ENCODE data around the gene SMURF1.

Gene SMURF1

GRCh38 chr7:99123571-99124033 lies 20.3 kb downstream of the SMURF1 start:
- no peak overlapping the region for H2AFZ ChIP-seq
- H3K9ac ChIP-seq = no peak overlapping the region
- no peak overlapping the region for H3K4me2 ChIP-seq (ENCODE audit: low read length)
- H3K79me2 ChIP-seq = peaks cover 37% of the 10 kb centered on the region
- H3K4me1 ChIP-seq = no peaks in the 10 kb centered on the region
- no peak overlapping the region for H3K4me3 ChIP-seq (ENCODE audit: low read depth, low read length)
- no peak for TF ChIP-seq CTCF (IDR thresholded peaks at IDR 0.05)
- H3K27me3 ChIP-seq (ENCODE audit: control insufficient read depth, insufficient read depth, low read length) = no peaks in the 10 kb centered on the region
- no peak overlapping the region for H3K27ac ChIP-seq
- H3K9me3 ChIP-seq (ENCODE audit: control insufficient read depth, low read length) = no peaks in the 10 kb centered on the region
- H3K36me3 ChIP-seq (ENCODE audit: control insufficient read depth, insufficient read depth, low read length) = no peaks in the 10 kb centered on the region

- Histone ChIP-seq H3K27ac (no peak overlapping the region), H3K9me3 (ENCODE audit: control insufficient read depth, low read length) (no peaks in the 10 kb centered on the region), H3K36me3 (ENCODE audit: control insufficient read depth, insufficient read depth, low read length) (no peaks in the 10 kb centered on the region), H3K4me2 (ENCODE audit: low read length) (no peak overlapping the region), H3K9ac (no peak overlapping the region), H3K27me3 (ENCODE audit: control insufficient read depth, insufficient read depth, low read length) (no peaks in the 10 kb centered on the region), H2AFZ (no peak overlapping the region), H3K4me3 (ENCODE audit: low read depth, low read length) (no peak overlapping the region), H3K4me1 (no peaks in the 10 kb centered on the region), H3K79me2 (peaks cover 37% of the 10 kb centered on the region)
- TF ChIP-seq CTCF (IDR thresholded peaks at IDR 0.05) = no peak
Observed at GRCh38 chr7:99122762-99123161, 21.1 kb downstream of the SMURF1 start.

- H3K4me1 ChIP-seq = no peaks in the 10 kb centered on the region
Observed at GRCh38 chr7:99121496-99122021, 22.3 kb downstream of the SMURF1 start.

GRCh38 chr7:99120916-99121315 lies 23.0 kb downstream of the SMURF1 start:
- Histone ChIP-seq H3K4me1 (no peaks in the 10 kb centered on the region), H3K27me3 (ENCODE audit: control insufficient read depth, insufficient read depth, low read length) (no peaks in the 10 kb centered on the region), H3K4me2 (ENCODE audit: low read length) (no peak overlapping the region), H3K9ac (no peak overlapping the region), H3K4me3 (ENCODE audit: low read depth, low read length) (no peak overlapping the region), H3K36me3 (ENCODE audit: control insufficient read depth, insufficient read depth, low read length) (no peaks in the 10 kb centered on the region), H3K79me2 (peaks cover 38% of the 10 kb centered on the region), H2AFZ (no peak overlapping the region), H3K27ac (no peak overlapping the region), H3K9me3 (ENCODE audit: control insufficient read depth, low read length) (no peaks in the 10 kb centered on the region)
- TF ChIP-seq CTCF (IDR thresholded peaks at IDR 0.05) = no peak

More at GRCh38 chr7:99121496-99122021, 22.3 kb downstream of the SMURF1 start:
- Histone ChIP-seq H3K4me3 (ENCODE audit: low read depth, low read length) (no peak overlapping the region), H3K79me2 (peaks cover 37% of the 10 kb centered on the region), H3K27ac (no peak overlapping the region), H3K9me3 (ENCODE audit: control insufficient read depth, low read length) (no peaks in the 10 kb centered on the region), H3K9ac (no peak overlapping the region), H3K27me3 (ENCODE audit: control insufficient read depth, insufficient read depth, low read length) (no peaks in the 10 kb centered on the region), H3K4me2 (ENCODE audit: low read length) (no peak overlapping the region), H2AFZ (no peak overlapping the region), H3K36me3 (ENCODE audit: control insufficient read depth, insufficient read depth, low read length) (no peaks in the 10 kb centered on the region)
- TF ChIP-seq CTCF (IDR thresholded peaks at IDR 0.05) = no peak

GRCh38 chr7:99120501-99120900 lies 23.4 kb downstream of the SMURF1 start:
- no peak overlapping the region for H2AFZ ChIP-seq
- no peaks in the 10 kb centered on the region for H3K27me3 ChIP-seq (ENCODE audit: control insufficient read depth, insufficient read depth, low read length)
- H3K9me3 ChIP-seq (ENCODE audit: control insufficient read depth, low read length) = no peaks in the 10 kb centered on the region
- no peak overlapping the region for H3K4me2 ChIP-seq (ENCODE audit: low read length)
- H3K4me1 ChIP-seq = no peaks in the 10 kb centered on the region
- TF ChIP-seq CTCF (IDR thresholded peaks at IDR 0.05) = no peak
- no peak overlapping the region for H3K27ac ChIP-seq
- H3K4me3 ChIP-seq (ENCODE audit: low read depth, low read length) = no peak overlapping the region
- H3K79me2 ChIP-seq = peaks cover 36% of the 10 kb centered on the region
- H3K9ac ChIP-seq = no peak overlapping the region
- H3K36me3 ChIP-seq (ENCODE audit: control insufficient read depth, insufficient read depth, low read length) = no peaks in the 10 kb centered on the region

All from parathyroid adenoma (tissue), 2 donors.